Measurements from ENCODE around the gene H2BK1. TPM values are rescaled to one million over a fixed set of nuclear protein-coding genes. Genes with fewer than 3 reads are reported as not detected.
A peak's percentile ranks its signal among the peaks of the same experiment; 100 is the strongest.

The H2BK1 gene
- total RNA-seq, 1 donor: not detected

DNA sequence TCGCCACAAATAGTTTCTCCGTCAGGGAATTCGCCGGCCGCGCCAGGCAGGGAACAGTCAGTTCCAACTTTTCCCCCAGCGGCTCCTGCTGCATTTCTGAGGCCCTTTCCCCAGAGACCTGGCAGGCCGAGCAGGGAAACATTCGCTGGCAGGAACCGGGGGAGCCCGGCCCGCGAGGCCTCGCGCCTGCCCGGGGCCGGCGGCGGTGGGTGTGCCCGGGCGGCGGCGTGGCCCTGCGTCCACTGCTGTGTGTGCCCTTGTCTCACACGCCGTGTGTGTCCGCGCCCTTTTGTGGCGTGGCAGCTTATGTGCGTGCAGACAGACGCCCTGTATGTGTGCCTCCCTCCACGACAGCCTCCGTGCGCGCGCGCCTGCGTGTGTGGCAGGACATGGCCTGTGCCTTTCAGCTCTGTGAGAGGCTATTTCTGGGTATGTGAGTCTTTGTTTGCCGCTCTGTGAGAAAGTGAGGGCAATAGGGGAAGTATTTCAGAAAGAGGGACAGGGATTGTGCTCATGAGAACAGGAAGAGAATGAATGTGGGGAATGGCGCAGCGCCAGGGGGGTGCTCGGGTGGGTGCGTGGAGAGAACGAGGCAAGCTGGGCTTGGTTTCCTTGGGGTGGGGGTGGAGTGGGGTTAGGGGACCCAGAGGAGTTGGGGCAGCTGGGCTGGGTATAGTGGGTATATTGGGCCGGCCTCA is 38.9 kb upstream of the H2BK1 start:
- peak overlapping the region; percentile 79 for H3K4me3 ChIP-seq (ENCODE audit: low read depth, low read length)
- TF ChIP-seq, protein P1, sequence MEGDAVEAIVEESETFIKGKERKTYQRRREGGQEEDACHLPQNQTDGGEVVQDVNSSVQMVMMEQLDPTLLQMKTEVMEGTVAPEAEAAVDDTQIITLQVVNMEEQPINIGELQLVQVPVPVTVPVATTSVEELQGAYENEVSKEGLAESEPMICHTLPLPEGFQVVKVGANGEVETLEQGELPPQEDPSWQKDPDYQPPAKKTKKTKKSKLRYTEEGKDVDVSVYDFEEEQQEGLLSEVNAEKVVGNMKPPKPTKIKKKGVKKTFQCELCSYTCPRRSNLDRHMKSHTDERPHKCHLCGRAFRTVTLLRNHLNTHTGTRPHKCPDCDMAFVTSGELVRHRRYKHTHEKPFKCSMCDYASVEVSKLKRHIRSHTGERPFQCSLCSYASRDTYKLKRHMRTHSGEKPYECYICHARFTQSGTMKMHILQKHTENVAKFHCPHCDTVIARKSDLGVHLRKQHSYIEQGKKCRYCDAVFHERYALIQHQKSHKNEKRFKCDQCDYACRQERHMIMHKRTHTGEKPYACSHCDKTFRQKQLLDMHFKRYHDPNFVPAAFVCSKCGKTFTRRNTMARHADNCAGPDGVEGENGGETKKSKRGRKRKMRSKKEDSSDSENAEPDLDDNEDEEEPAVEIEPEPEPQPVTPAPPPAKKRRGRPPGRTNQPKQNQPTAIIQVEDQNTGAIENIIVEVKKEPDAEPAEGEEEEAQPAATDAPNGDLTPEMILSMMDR (IDR thresholded peaks at IDR 0.05; ENCODE audit: insufficient read depth, low read length): no peak
- DNase-seq (ENCODE audit: low read depth): peak; percentile 70

DNA sequence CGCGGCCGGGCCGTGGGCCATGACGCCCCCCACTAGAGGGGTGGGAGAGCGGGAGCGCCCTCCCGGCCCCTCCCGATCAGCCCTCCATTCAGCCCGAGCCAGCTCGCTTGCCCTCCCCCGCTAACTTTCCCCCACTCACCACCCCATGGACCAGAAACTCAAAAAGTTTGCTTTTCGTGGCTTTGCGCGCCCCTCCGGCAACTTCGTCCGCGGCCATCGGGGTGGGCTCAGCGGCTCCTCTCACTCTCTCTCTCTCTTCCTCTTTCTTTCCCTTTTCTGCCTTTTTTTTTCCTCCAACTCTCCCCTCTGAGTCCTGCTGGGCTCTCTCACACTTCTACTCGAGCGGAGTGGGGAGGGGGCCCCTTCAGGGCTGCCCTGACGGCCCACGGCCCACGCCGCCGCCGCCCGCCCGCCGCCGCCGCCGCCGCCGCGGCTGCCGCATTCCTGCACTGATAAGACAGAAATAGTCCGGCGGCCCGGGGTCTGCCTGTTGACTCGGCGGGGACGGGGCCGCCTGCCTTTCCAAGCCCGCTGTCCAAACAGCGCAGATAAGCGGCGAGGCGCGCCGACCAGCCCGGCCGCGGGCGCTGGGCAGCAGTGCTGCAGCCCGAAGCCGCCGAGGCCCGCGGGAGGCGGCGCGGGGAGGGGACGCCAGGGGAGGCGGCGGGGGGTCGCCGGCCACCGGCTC is 38.2 kb upstream of the H2BK1 start, which contains the start of gene SMARCD3:
Gene SMARCD3 (minus strand): TSS at position 349 of the 688 bp plus-strand sequence. CDS start 132 bp downstream, at position 217.
- peak within 1 kb of the TSS; percentile 79 for H3K4me3 ChIP-seq (ENCODE audit: low read depth, low read length)
- TF ChIP-seq, protein P1 (IDR thresholded peaks at IDR 0.05; ENCODE audit: insufficient read depth, low read length): no peak
- DNase-seq (ENCODE audit: low read depth): peak; percentile 65

DNA sequence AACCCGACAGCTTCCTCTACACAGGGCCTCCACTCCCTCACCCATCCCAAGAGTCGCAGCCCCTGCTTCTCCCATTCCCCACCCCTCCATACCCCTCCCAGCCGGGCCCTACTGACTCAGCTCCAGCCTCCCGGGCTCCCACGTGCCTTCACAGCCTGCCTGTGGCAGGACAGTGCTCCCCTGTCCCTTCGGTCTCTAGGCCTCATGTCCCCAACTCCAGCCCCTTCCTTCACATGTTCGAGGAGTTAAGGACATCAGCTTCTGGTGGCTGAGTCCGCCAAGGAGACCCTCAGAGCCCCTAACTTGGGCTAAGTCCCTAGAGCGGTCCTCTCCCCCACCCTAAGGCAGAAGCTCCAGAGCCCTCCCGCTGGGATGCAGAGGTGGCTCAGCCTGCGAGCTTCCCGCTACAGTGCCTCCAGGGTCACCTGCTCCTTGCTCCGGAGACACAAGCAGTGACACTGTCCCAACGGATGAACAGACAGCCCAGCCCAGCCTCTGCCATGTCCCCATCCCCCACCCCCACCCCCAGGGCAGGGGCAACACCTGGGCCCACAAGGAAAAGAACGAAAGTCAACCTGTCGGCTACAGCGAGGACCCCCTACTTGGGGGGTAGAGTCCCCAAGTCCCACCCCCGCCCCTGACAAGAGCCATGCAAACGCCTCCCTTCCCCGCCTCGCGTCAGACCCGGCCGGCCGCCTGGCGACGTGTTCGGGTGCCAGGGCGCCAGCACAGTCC is 37.5 kb upstream of the H2BK1 start:
- TF ChIP-seq, protein P1 (IDR thresholded peaks at IDR 0.05; ENCODE audit: insufficient read depth, low read length): no peak
- no peak for DNase-seq (ENCODE audit: low read depth)
- peak overlapping the region; percentile 79 for H3K4me3 ChIP-seq (ENCODE audit: low read depth, low read length)

DNA sequence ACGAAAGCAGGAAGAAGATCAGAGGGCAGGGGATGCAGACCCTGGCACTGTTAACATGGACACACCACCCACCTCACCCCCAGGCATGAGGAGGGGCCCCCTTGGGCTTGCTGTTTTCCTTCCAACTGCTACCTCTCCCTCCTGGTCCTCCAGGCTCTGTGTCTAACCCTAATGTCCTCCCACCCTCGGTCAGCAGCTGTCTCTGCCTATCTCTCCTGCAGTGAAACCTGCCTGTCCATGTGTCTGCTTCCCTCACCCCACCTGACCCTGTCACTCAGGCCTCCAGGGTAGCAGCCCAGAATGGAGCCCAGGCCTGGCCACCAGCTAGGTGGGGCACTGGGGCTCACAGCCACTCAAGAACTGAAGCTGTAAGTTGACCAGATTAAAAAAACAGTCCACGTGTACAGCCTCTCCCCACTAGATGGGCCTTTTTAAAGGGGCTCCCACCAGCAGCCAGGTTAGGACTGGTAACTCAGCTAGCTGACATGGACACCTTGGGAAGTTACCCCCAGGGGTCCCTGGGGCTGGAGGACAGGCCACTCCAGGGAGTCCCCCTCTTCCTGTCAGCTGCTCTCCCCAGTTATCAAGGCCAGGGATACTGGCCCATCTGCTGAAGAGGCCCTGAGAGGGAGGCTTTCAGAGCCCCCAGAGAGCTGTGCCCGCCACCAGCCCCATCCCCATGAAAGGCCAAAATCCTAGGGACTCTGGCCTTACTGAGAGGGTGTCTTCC is 36.7 kb upstream of the H2BK1 start:
- peak overlapping the region; percentile 79 for H3K4me3 ChIP-seq (ENCODE audit: low read depth, low read length)
- no peak for DNase-seq (ENCODE audit: low read depth)
- TF ChIP-seq, protein P1 (IDR thresholded peaks at IDR 0.05; ENCODE audit: insufficient read depth, low read length): no peak

DNA sequence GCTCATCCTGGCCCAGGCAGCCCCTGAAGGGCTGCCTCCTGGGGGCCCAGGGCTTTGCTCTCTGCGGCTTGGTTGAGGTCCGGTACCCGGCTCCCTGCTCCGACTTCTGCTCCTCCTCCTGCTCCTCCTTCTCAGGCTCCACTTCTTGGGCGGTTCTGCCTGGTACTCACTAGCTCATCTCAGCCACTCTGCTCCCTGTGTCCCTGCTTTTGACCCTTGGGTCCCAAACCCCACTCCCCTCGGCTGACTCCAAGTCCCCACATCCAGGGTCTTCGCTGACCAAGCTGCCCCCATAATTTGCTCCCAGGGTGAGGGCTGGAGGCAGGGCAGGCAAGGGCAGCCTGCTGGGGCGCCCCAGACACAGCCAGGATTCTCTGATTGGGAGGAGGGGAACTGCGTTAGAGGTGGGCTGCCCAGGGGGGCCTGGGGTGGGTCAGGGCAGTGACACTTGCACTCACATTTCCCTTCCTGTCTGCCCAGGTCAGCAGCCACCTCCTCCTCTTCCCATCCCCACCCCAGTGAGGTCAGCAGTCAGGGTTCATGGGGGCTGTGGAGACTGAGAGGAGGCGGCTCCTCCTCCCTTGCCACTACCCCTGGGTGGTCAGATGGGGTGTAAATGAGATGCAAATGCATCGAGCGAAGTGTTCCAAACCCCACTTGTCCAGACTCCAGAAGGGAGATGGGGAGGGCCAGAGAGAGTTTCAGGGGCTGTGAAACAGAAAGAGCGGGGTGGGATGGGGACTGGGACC is 36.0 kb upstream of the H2BK1 start:
- DNase-seq (ENCODE audit: low read depth): no peak
- TF ChIP-seq, protein P1 (IDR thresholded peaks at IDR 0.05; ENCODE audit: insufficient read depth, low read length): no peak
- H3K4me3 ChIP-seq (ENCODE audit: low read depth, low read length): peak overlapping the region; percentile 79
